NB4 (cell line): ENCODE data around the gene C11orf97.

Experiments
- DNase-seq: peaks from one replicate; pipeline ENCODE4 v3.0.0; 2010; ENCODE audit warnings: low read depth
- H3K4me3 ChIP-seq: one replicate; pipeline ENCODE4 v1.5.1; 2011; ENCODE audit warnings: mild to moderate bottlenecking, low read depth, low read length, moderate library complexity
- MAX ChIP-seq: IDR thresholded peaks from 2 replicates; pipeline ENCODE4 v1.6.1; 2011; ENCODE audit warnings: low read depth, low read length
- MYC ChIP-seq: IDR thresholded peaks from 2 replicates; pipeline ENCODE4 v1.6.1; 2011; ENCODE audit warnings: low read depth, low read length
- POLR2A ChIP-seq: IDR thresholded peaks from 2 replicates; pipeline ENCODE4 v1.6.1; 2011; ENCODE audit warnings: mild to moderate bottlenecking; ENCODE audit not compliant: insufficient read length; ENCODE audit errors: extremely low read depth
- TF ChIP-seq, protein P1 (sequence below): IDR thresholded peaks from one replicate; pipeline ENCODE4 v1.5.1; 2012; ENCODE audit warnings: low read depth, low read length

Gene C11orf97

DNA sequence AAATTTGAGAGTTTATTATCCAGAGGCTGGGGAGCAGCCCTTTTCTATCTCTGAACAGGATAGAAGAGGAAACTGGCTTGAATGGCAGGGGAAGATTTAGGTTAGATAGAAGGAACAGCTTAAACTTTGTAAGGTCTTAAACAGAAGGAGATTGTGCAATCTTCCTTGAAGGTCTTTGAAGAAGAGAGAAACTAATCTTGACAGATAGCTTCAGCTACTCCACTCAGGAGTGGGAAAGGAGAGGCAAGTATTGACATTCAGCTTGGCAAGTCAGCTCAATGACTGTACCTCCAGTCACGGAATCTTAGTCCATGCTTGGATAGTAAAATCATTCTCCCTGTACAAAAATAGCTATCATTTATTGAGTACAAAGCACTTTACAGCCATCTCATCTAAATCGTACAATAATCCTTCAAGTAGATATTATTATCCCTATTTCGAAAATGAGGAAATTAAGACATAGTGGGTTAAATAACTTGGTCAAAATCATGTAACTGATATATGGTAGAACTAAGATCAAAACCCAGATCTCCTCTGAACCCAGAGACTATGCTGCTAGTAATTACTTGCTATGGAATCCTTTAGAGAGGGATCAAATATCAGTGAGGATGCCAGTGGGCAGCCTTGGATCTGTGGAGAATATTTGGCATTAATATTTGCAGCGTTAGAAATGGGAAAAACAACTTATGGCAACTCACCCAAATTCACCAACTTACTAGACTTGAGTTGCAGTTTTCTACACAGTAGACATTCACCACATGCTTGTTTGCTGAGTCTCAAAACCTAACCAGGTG is 14.6 kb downstream of the C11orf97 start:
- DNase-seq = peak; percentile 68
- TF ChIP-seq, protein P1, sequence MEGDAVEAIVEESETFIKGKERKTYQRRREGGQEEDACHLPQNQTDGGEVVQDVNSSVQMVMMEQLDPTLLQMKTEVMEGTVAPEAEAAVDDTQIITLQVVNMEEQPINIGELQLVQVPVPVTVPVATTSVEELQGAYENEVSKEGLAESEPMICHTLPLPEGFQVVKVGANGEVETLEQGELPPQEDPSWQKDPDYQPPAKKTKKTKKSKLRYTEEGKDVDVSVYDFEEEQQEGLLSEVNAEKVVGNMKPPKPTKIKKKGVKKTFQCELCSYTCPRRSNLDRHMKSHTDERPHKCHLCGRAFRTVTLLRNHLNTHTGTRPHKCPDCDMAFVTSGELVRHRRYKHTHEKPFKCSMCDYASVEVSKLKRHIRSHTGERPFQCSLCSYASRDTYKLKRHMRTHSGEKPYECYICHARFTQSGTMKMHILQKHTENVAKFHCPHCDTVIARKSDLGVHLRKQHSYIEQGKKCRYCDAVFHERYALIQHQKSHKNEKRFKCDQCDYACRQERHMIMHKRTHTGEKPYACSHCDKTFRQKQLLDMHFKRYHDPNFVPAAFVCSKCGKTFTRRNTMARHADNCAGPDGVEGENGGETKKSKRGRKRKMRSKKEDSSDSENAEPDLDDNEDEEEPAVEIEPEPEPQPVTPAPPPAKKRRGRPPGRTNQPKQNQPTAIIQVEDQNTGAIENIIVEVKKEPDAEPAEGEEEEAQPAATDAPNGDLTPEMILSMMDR = no peak
- no peak for TF ChIP-seq MYC
- no peak for TF ChIP-seq POLR2A
- TF ChIP-seq MAX = no peak
- no peak overlapping the region for H3K4me3 ChIP-seq

GRCh38 chr11:94528551-94528950 is 16.3 kb downstream of the C11orf97 start:
- TF ChIP-seq MYC = no peak
- no peak overlapping the region for H3K4me3 ChIP-seq
- no peak for DNase-seq

DNA sequence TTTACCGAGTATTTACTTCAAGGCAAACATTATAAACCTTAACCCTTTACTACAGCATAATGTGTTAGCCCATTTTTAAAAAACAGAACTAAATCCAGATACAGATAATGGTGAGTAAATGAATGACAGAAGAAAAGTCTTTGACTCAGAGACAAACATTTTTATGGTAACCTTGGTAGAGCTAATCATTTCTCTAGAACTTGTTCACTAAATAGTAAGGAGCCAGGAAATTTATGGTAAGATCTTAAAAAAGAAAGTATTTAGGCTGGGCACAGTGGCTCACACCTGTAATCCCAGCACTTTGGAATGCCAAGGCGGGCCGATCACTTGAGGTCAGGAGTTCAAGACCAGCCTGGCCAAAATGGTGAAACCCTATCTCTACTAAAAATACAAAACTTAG is 19.9 kb downstream of the C11orf97 start:
- no peak overlapping the region for H3K4me3 ChIP-seq
- no peak for DNase-seq
- TF ChIP-seq MYC = no peak
- TF ChIP-seq POLR2A = no peak
- TF ChIP-seq MAX = no peak
- TF ChIP-seq, protein P1 = no peak

DNA sequence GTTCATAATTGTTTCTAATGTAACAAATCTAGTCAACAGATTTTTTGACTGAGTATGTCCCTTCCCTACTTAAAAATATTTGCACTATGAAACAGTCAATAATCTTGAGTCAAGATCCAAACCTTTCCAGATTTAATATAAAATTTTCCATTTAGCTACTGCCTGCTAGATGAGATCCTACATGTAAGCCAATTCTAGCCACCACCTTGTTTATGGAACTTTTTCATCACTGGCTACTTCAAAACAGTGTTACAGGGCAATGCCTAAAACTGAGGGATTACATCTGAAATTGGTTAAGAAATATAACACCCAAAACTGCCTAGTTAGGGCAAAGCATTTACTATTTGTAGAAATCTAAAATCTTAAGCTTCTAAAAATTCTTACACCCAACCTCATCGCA is 20.9 kb downstream of the C11orf97 start:
- no peak for TF ChIP-seq POLR2A
- H3K4me3 ChIP-seq = no peak overlapping the region
- DNase-seq = no peak

DNA sequence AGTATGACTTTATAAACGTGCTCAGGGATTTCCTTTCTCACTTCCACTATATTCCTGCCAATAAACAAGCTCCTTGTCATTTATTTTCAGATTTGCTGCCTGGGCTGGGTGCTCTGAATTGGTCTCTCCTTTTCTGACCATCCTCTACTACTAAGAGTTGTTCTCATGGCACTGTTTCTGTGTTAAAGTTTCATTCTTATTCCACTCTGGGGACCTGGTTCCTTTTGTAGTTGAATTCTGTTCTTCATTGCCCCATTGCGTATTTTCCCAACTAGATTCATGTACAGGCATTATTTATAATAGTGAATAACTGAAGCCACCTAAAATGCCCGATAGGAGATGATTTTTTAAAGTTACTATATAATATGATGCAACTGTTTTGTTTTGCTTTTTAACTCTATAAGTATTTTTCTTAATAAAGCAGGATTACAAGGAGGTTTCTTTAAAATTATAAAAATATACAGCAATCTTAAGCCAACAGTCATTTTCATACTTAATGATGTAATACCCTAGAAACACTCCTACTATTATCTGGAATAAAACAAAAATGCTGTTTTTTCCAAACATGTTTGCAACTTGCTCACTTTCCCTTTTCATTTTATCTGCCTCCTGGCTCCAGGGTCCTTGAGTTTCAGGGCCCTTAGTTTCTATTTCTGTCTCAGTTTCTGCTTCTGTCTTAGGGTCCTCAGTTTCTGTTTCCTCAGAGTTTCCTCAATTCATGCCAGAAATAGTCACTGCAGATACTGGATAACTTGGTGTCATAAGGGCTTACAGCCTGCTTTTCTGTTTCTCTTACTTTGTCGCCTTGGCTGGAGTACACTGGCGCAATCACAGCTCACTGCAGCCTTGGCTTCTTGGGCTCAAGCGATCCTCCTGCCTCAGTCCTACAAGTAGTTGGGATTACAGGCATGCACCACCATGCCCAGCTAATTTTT is 21.7 kb downstream of the C11orf97 start:
- no peak overlapping the region for H3K4me3 ChIP-seq
- TF ChIP-seq, protein P1 = no peak
- TF ChIP-seq MYC (no peak), POLR2A (no peak), MAX (no peak)
- no peak for DNase-seq

- no peak for DNase-seq
- no peak for TF ChIP-seq POLR2A
- TF ChIP-seq MAX = no peak
- TF ChIP-seq MYC = no peak
- TF ChIP-seq, protein P1 = no peak
- no peak overlapping the region for H3K4me3 ChIP-seq
These were observed 24.1 kb downstream of the C11orf97 start for GRCh38 chr11:94536386-94536785.
